Mesothelial cell of epicardium (in vitro differentiated cells): ENCODE measurements around the gene NRP1. TPM values are rescaled to one million over a fixed set of nuclear protein-coding genes. Genes with fewer than 3 reads are reported as not detected.
"Not testable (repeated sequence)": the region's sequence is repeated elsewhere in the genome, so short reads cannot be mapped to it uniquely, and the experiment has no call there.

Source experiments
- DNase-seq, 2 experiments: peaks; one replicate each; pipeline ENCODE4 v3.0.0; 2021; ENCODE audit warnings: low spot score in 2 of 2; ENCODE audit not compliant: unreplicated experiment in 2 of 2
- H3K27ac Mint-ChIP-seq: 2 replicates; pipeline ENCODE4 v1.8.0; 2021; ENCODE audit warnings: mixed read lengths
- H3K27me3 Mint-ChIP-seq: 2 replicates; pipeline ENCODE4 v1.8.0; 2021; ENCODE audit warnings: low read depth, mixed read lengths
- H3K36me3 Mint-ChIP-seq: 2 replicates; pipeline ENCODE4 v1.8.0; 2021; ENCODE audit warnings: mixed read lengths
- H3K4me1 Mint-ChIP-seq: 2 replicates; pipeline ENCODE4 v1.8.0; 2021; ENCODE audit warnings: mixed read lengths
- H3K4me3 Mint-ChIP-seq: 2 replicates; pipeline ENCODE4 v1.8.0; 2021; ENCODE audit warnings: mild to moderate bottlenecking, moderate library complexity, mixed read lengths
- H3K9me3 Mint-ChIP-seq: 2 replicates; pipeline ENCODE4 v1.8.0; 2021; ENCODE audit warnings: mixed read lengths
- total RNA-seq: library from RNA; stranded (reverse); gene quantifications from 3 replicates; pipeline ENCODE4 v1.2.1, GENCODE V29; 2021
- TF ChIP-seq, protein P1 (sequence below): fragments of 200-600 bp; sonication (generic); IDR thresholded peaks from one replicate; pipeline ENCODE4 v1.5.0; 2021; ENCODE audit warnings: antibody characterized with exemption; ENCODE audit not compliant: unreplicated experiment

Gene NRP1
- total RNA-seq: 44.8 to 51.2 TPM (median 47.7 TPM) in 3 replicates

DNA sequence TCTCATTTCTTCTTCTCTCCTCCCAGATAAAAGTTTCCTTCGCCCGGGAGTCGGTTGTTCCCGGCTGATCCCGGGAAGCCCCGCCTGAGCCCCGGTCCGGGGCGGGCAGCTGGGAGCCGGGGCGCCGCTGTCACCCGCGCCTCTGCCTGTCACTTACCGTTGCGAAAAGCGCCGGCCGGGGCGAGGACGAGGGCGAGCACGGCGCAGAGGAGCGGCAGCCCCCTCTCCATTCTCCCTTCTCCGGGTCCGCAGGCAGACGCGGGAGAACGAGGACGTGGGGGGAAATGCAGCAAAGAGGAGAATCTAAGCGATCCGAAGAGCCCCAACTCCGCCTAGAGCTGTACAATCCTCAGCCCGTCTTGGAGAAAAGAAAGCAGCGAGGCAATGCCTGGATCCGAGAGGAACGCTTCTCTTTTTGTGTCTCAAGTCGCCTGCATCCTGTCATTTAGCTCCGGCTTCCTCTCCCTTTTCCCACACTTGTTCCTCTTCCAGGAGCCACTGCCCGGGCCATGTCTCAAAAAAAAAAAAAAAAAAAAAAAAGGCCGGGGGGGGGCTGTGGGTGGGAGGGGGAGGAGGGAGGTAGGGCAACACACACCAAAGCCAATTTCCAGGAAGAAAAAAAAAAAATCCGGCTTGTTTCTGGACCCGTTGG, at the start of gene NRP1:
Gene NRP1, minus strand, starts transcription at position 515 of the 652 bp plus-strand sequence. Its CDS starts 285 bp downstream, at position 230.
- Mint-ChIP-seq H3K4me3 (peak within 1 kb of the TSS; percentile 79), H3K36me3 (peaks cover 5% of the 10 kb centered on the region), H3K27me3 (no peaks in the 10 kb centered on the region), H3K9me3 (no peaks in the 10 kb centered on the region), H3K4me1 (peaks cover 55% of the 10 kb centered on the region), H3K27ac (peak within 1 kb of the TSS; percentile 90)
- DNase-seq: peak in 1 of 2 experiments; percentile 58
- TF ChIP-seq, protein P1, sequence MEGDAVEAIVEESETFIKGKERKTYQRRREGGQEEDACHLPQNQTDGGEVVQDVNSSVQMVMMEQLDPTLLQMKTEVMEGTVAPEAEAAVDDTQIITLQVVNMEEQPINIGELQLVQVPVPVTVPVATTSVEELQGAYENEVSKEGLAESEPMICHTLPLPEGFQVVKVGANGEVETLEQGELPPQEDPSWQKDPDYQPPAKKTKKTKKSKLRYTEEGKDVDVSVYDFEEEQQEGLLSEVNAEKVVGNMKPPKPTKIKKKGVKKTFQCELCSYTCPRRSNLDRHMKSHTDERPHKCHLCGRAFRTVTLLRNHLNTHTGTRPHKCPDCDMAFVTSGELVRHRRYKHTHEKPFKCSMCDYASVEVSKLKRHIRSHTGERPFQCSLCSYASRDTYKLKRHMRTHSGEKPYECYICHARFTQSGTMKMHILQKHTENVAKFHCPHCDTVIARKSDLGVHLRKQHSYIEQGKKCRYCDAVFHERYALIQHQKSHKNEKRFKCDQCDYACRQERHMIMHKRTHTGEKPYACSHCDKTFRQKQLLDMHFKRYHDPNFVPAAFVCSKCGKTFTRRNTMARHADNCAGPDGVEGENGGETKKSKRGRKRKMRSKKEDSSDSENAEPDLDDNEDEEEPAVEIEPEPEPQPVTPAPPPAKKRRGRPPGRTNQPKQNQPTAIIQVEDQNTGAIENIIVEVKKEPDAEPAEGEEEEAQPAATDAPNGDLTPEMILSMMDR: no peak

DNA sequence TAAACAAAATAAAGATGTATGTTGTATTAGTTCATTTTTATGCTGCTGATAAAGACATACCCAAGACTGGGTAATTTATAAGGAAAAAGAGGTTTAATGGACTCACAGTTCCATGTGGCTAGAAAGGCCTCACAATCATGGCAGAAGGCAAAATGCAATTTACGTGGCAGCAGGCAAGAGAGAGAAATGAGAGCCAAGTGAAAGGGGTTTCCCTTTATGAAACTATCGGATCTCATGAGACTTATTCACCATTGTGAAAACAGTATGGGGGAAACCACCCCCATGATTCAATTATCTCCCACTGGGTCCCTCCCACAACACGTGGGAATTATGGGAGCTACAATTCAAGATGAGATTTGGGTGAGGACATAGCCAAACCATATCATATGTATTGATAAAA, 49.7 kb upstream of the NRP1 start:
- DNase-seq, H3K4me3 Mint-ChIP-seq, H3K36me3 Mint-ChIP-seq, H3K27ac Mint-ChIP-seq, H3K9me3 Mint-ChIP-seq, H3K27me3 Mint-ChIP-seq: not testable (repeated sequence)
- H3K4me1 Mint-ChIP-seq: peaks cover 57% of the 10 kb centered on the region

DNA sequence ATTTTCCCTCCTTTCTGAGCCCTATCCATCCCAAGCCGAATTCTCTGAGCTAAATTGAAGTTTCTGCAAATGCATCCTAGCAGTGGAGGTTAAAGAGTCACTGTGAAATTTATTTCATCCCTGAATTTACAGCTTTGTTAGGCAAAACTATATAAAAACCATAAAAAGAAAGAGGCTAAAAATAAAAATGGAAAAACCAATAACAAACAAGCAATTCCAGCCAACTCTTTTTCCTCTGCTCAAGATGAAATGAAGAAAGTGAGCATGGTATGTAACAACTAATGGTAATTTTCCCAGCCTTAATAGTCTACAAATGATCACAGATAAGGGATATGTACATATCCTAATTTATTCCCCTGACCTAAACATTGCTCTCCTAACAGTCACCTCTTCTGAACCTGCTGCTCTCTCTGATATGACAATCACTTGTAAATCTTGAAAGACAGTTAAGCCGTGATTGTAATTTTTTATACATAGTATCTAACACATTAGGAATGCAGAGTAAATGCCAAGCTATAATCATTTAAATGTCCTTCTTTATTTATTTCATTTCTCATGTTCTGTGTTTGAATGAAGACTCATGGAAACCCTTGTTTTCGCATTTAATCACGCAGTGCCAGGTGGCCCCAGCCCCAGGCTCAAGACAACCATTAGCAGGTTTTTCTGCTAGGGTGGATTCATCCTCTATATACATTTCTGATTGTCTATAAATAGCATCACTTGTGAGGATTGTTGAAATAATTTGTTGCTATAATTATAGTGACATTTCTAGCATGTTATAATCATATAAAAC, 48.6 kb upstream of the NRP1 start:
- no peaks in the 10 kb centered on the region for H3K36me3 Mint-ChIP-seq
- no peaks in the 10 kb centered on the region for H3K9me3 Mint-ChIP-seq
- peak overlapping the region; percentile 4 for H3K27ac Mint-ChIP-seq
- no peak overlapping the region for H3K4me3 Mint-ChIP-seq
- peaks cover 49% of the 10 kb centered on the region for H3K4me1 Mint-ChIP-seq
- DNase-seq: no peak
- TF ChIP-seq, protein P1: no peak
- no peaks in the 10 kb centered on the region for H3K27me3 Mint-ChIP-seq

DNA sequence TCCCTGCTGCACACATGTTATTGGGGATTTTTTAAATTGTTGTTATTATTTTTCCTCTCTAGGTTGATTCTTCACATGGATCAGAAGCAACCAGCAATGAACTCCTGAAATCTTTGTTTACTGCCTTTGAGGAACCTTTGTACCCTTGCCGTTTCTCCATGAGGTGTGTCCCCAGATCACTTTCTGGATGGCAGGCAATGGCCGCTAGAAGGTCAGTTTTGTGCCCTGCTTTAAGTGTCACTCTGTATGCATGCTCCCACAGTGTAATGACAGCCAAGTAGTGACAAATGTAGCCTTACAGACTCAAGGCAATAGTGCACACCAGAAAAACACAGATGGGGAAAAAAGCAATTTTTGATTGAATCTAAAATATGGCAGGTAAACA, 47.7 kb upstream of the NRP1 start:
- Mint-ChIP-seq H3K27me3 (no peaks in the 10 kb centered on the region), H3K4me3 (no peak overlapping the region), H3K27ac (no peak overlapping the region), H3K9me3 (no peaks in the 10 kb centered on the region), H3K36me3 (no peaks in the 10 kb centered on the region), H3K4me1 (peaks cover 45% of the 10 kb centered on the region)
- DNase-seq: no peak
- TF ChIP-seq, protein P1: no peak

DNA sequence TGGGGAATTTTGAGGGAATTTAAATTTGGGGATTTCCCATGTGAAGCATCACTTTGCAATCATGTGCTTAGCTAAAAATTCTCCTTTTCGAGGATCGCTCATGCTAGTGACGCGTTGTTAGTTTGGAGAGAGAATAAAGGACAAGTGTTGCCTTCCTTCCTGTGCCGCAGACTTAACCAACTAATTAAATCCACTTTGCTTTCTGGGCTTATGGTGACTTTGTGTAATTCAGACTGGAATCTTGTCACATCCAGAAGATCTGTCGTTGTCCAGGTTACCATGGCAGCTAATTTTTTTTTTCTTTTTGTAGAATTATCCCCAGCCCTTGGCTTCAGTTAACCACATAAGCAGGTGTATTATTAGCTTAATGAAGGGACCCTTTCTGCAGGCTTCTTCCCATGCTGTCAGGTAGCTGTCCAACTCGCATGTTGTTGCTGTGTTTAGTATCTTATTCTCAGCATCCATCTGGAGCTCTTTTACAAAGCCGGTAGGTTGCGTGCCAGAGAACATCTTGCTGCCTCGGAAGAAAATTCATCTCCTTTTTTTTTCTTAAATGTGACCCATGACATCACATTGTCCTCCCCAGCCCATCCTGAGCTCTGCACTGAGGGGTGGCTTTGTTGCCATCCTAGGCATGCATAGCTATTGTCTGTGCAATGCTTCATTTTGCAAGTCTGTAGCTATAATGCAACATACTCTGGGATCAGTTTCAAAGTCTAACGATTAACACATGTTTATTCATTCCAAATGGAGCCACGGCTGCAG, 47.2 kb upstream of the NRP1 start:
- Mint-ChIP-seq H3K4me3 (no peak overlapping the region), H3K36me3 (no peaks in the 10 kb centered on the region), H3K4me1 (peaks cover 40% of the 10 kb centered on the region), H3K9me3 (no peaks in the 10 kb centered on the region), H3K27me3 (no peaks in the 10 kb centered on the region), H3K27ac (no peak overlapping the region)
- TF ChIP-seq, protein P1: no peak
- no peak for DNase-seq

DNA sequence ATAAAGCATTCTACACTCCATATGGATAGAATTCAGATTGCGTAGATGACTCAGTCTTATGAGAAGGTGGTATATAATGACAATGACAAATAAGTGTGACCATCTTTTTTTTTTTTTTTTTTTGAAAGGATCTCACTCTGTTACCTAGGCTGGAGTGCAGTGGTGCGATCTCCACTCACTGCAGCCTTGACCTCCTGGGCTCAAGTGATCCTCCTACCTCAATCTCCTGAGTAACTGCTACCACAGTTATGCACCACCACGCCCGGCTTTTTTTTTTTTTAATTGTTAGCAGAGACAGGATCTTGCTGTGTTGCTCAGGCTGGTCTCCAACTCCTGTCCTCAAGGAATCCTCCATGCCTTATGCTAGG, 43.2 kb upstream of the NRP1 start:
- peaks cover 23% of the 10 kb centered on the region for H3K4me1 Mint-ChIP-seq
- no peak overlapping the region for H3K4me3 Mint-ChIP-seq
- H3K9me3 Mint-ChIP-seq: peaks cover 3% of the 10 kb centered on the region
- no peaks in the 10 kb centered on the region for H3K27me3 Mint-ChIP-seq
- H3K36me3 Mint-ChIP-seq: no peaks in the 10 kb centered on the region
- no peak for DNase-seq
- H3K27ac Mint-ChIP-seq: no peak overlapping the region
- TF ChIP-seq, protein P1: no peak
